Common myeloid progenitor, CD34-positive (primary cell): ENCODE results near the gene COL15A1.

ENCODE experiments used
- CTCF ChIA-PET: fragments of 350-600 bp; sonication (Branson Sonifier 250); formaldehyde crosslinking; loops from one replicate; lab custom pipeline; 2021; ENCODE audit warnings: antibody characterized with exemption; lab: Charles Lee
- POLR2A ChIA-PET: fragments of 350-600 bp; sonication (Branson Sonifier 250); formaldehyde crosslinking; loops from one replicate; lab custom pipeline; 2021; ENCODE audit warnings: antibody characterized with exemption; lab: Charles Lee
- DNase-seq, 3 donors: peaks; one replicate each; pipeline versions ENCODE4 v3.0.0 to v3.0.0-alpha.2; 2013
- H3K27ac ChIP-seq, 2 experiments: 1 replicate in 1 of 2; 2 replicates in 1 of 2; pipeline ENCODE4 v1.7.0; 2013; ENCODE audit warnings: inconsistent platforms in 2 of 2, low read length in 2 of 2, mild to moderate bottlenecking in 2 of 2, low read depth in 1 of 2, moderate library complexity in 1 of 2; ENCODE audit not compliant: severe bottlenecking in 2 of 2, insufficient read depth in 1 of 2, poor library complexity in 1 of 2
- H3K27me3 ChIP-seq, 5 experiments: replicated peaks in 2 of 5; 1 replicate in 3 of 5; 2 replicates in 2 of 5; pipeline versions ENCODE4 v1.6.1 to v1.7.0; 2013; ENCODE audit warnings: low read length in 4 of 5, mild to moderate bottlenecking in 2 of 5, moderate library complexity in 2 of 5, inconsistent platforms in 1 of 5; ENCODE audit not compliant: insufficient read depth in 5 of 5, control insufficient read depth in 4 of 5
- H3K36me3 ChIP-seq, 4 experiments: 1 replicate in 2 of 4; 2 replicates in 2 of 4; pipeline versions ENCODE4 v1.6.1 to v1.7.0; 2013; ENCODE audit warnings: low read length in 3 of 4, control low read depth in 1 of 4, mild to moderate bottlenecking in 1 of 4; ENCODE audit not compliant: control insufficient read depth in 4 of 4, insufficient read depth in 4 of 4
- H3K4me1 ChIP-seq, 4 experiments: 1 replicate in 3 of 4; 2 replicates in 1 of 4; pipeline versions ENCODE4 v1.6.1 to v1.7.1; 2013; ENCODE audit warnings: low read length in 3 of 4, mild to moderate bottlenecking in 3 of 4, control low read depth in 1 of 4, inconsistent platforms in 1 of 4, moderate library complexity in 1 of 4; ENCODE audit not compliant: control insufficient read depth in 4 of 4, insufficient read depth in 4 of 4; ENCODE audit errors: control extremely low read depth in 1 of 4
- H3K4me3 ChIP-seq, 7 experiments: 1 replicate in 4 of 7; 2 replicates in 3 of 7; pipeline versions ENCODE4 v1.5.1 to v1.7.0; 2013; ENCODE audit warnings: mild to moderate bottlenecking in 7 of 7, low read length in 6 of 7, moderate library complexity in 6 of 7, inconsistent platforms in 2 of 7, low read depth in 2 of 7, control low read depth in 1 of 7; ENCODE audit not compliant: insufficient read depth in 4 of 7, control insufficient read depth in 1 of 7; ENCODE audit errors: extremely low read depth in 1 of 7
- H3K9me3 ChIP-seq, 5 experiments: 1 replicate in 4 of 5; 2 replicates in 1 of 5; pipeline versions ENCODE4 v1.6.1 to v1.7.1; 2013; ENCODE audit warnings: low read length in 4 of 5, mild to moderate bottlenecking in 2 of 5, inconsistent platforms in 1 of 5, low read depth in 1 of 5, moderate library complexity in 1 of 5; ENCODE audit not compliant: control insufficient read depth in 4 of 5, insufficient read depth in 2 of 5; ENCODE audit errors: control extremely low read depth in 1 of 5
- WGBS: methylation state at CpG from one replicate; pipeline ENCODE4 v1.1.5; 2013; ENCODE audit not compliant: insufficient coverage; 5-methylcytosine and 5-hydroxymethylcytosine counted together

Gene COL15A1

GRCh38 chr9:99109522-99109921 is 165.8 kb downstream of the COL15A1 start:
- peaks cover 48 to 83% (median 69%) of the 10 kb centered on the region in 4 experiments for H3K4me1 ChIP-seq
- ChIA-PET POLR2A (interaction anchor here (1.0 kb wide), 1 partner anchor 10 kb away, joined by 3 read pairs; no protein-coding TSS in a partner anchor), CTCF (no interaction called here)
- H3K27ac ChIP-seq: peak overlapping the region in 1 of 2 experiments; percentile 5
- WGBS: 0% methylated on average over 3 of the region's 3 CpGs
- H3K36me3 ChIP-seq: peaks cover 0 to 7% (median 1%) of the 10 kb centered on the region in 4 experiments
- peak; percentile 78 to 96 (median 92) for DNase-seq
- H3K9me3 ChIP-seq: no peaks in the 10 kb centered on the region
- no peak overlapping the region for H3K4me3 ChIP-seq
- H3K27me3 ChIP-seq: no peaks in the 10 kb centered on the region

- Histone ChIP-seq H3K9me3 (no peaks in the 10 kb centered on the region), H3K4me1 (peaks cover 37 to 79% (median 61%) of the 10 kb centered on the region in 4 experiments)
- POLR2A ChIA-PET: interaction anchor here (1.2 to 1.7 kb wide), 2 partner anchors 8 to 14 kb away, joined by 3 to 5 read pairs; partner anchors contain the start of gene TGFBR1
Observed at GRCh38 chr9:99112750-99113413, 169.2 kb downstream of the COL15A1 start.

GRCh38 chr9:99113414-99114048 is 169.8 kb downstream of the COL15A1 start:
- peaks cover 0 to 7% (median 1%) of the 10 kb centered on the region in 4 experiments for H3K36me3 ChIP-seq
- no peaks in the 10 kb centered on the region for H3K27me3 ChIP-seq
- no peaks in the 10 kb centered on the region for H3K9me3 ChIP-seq
- peaks cover 30 to 79% (median 56%) of the 10 kb centered on the region in 4 experiments for H3K4me1 ChIP-seq
- POLR2A ChIA-PET: interaction anchor here (0.6 to 1.7 kb wide), 3 partner anchors 9 to 13 kb away, joined by 3 to 5 read pairs (median 3); partner anchors contain the start of gene TGFBR1
- CTCF ChIA-PET: interaction anchor here (1.1 to 2.4 kb wide), 10 partner anchors 8 to 115 kb away, joined by 3 to 12 read pairs (median 5); partner anchors contain the start of gene TGFBR1
- WGBS: 0% methylated on average over 1 of the region's 2 CpGs
- peak overlapping the region in 2 of 7 experiments; percentile 35 to 43 for H3K4me3 ChIP-seq
- no peak for DNase-seq
- no peak overlapping the region for H3K27ac ChIP-seq

More at GRCh38 chr9:99112750-99113413, 169.2 kb downstream of the COL15A1 start:
- CTCF ChIA-PET: interaction anchor here (1.2 to 2.4 kb wide), 7 partner anchors 8 to 114 kb away, joined by 3 to 12 read pairs (median 5); partner anchors contain the start of gene TGFBR1
- 58% methylated on average over 4 of the region's 6 CpGs for WGBS
- Histone ChIP-seq H3K36me3 (peaks cover 0 to 7% (median 1%) of the 10 kb centered on the region in 4 experiments), H3K27ac (peak overlapping the region in 1 of 2 experiments; percentile 40), H3K27me3 (no peaks in the 10 kb centered on the region), H3K4me3 (peak overlapping the region in 2 of 7 experiments; percentile 35 to 43)
- no peak for DNase-seq

GRCh38 chr9:99114049-99114440 is 170.3 kb downstream of the COL15A1 start:
- ChIA-PET CTCF (interaction anchor here (1.1 to 2.4 kb wide), 10 partner anchors 7 to 115 kb away, joined by 3 to 12 read pairs (median 5); partner anchors contain the start of gene TGFBR1), POLR2A (interaction anchor here (0.6 to 1.7 kb wide), 2 partner anchors 10 to 13 kb away, joined by 3 to 5 read pairs; partner anchors contain the start of gene TGFBR1)
- H3K36me3 ChIP-seq: peaks cover 0 to 7% (median 1%) of the 10 kb centered on the region in 4 experiments

GRCh38 chr9:99114846-99115500 is 171.3 kb downstream of the COL15A1 start:
- Histone ChIP-seq H3K27ac (no peak overlapping the region), H3K36me3 (peaks cover 0 to 7% (median 1%) of the 10 kb centered on the region in 4 experiments), H3K4me3 (no peak overlapping the region), H3K4me1 (peaks cover 32 to 79% (median 55%) of the 10 kb centered on the region in 4 experiments), H3K27me3 (no peaks in the 10 kb centered on the region), H3K9me3 (no peaks in the 10 kb centered on the region)
- ChIA-PET CTCF (interaction anchor here (1.1 to 2.4 kb wide), 2 partner anchors 11 to 24 kb away, joined by 3 to 12 read pairs; partner anchors contain the start of gene TGFBR1), POLR2A (no interaction called here)
- 95% methylated on average over 6 of the region's 6 CpGs for WGBS
- no peak for DNase-seq

More at GRCh38 chr9:99114049-99114440, 170.3 kb downstream of the COL15A1 start:
- 5% methylated on average over 2 of the region's 3 CpGs for WGBS
- Histone ChIP-seq H3K27ac (no peak overlapping the region), H3K9me3 (no peaks in the 10 kb centered on the region), H3K4me1 (peaks cover 29 to 79% (median 56%) of the 10 kb centered on the region in 4 experiments), H3K4me3 (peak overlapping the region in 2 of 7 experiments; percentile 35 to 36), H3K27me3 (no peaks in the 10 kb centered on the region)
- no peak for DNase-seq

- H3K9me3 ChIP-seq: no peaks in the 10 kb centered on the region
- no peaks in the 10 kb centered on the region for H3K27me3 ChIP-seq
- 89% methylated on average over 3 of the region's 3 CpGs for whole genome bisulfite sequencing
- DNase-seq: no peak
- peaks cover 0 to 4% (median 0%) of the 10 kb centered on the region in 4 experiments for H3K36me3 ChIP-seq
- no peak overlapping the region for H3K4me3 ChIP-seq
- CTCF ChIA-PET: interaction anchor here (1.0 kb wide), 2 partner anchors 11 to 17 kb away, joined by 3 read pairs; no protein-coding TSS in a partner anchor
- no peak overlapping the region for H3K27ac ChIP-seq
- POLR2A ChIA-PET: no interaction called here
- H3K4me1 ChIP-seq: peaks cover 36 to 79% (median 57%) of the 10 kb centered on the region in 4 experiments
Observed at GRCh38 chr9:99116003-99116411, 172.3 kb downstream of the COL15A1 start.
